ENCODE data around the gene TPRG1L.
"Not testable (repeated sequence)": the region's sequence is repeated elsewhere in the genome, so short reads cannot be mapped to it uniquely, and the experiment has no call there.

Gene TPRG1L

GRCh38 chr1:3624200-3625136, at the start of gene TPRG1L:
TSS of gene TPRG1L (plus strand) at chr1:3625015. CDS start at chr1:3625073, 58 bp downstream.
- peak; percentile 94 for DNase-seq

- DNase-seq, result not testable (repeated sequence)
Observed at GRCh38 chr1:3575515-3575914, 49.3 kb upstream of the TPRG1L start.

- DNase-seq, result no peak
Observed at GRCh38 chr1:3575993-3576392, 48.8 kb upstream of the TPRG1L start.

GRCh38 chr1:3577300-3577699, 47.5 kb upstream of the TPRG1L start:
- no peak for DNase-seq

GRCh38 chr1:3577711-3578432, 46.9 kb upstream of the TPRG1L start:
- no peak for DNase-seq

DNA sequence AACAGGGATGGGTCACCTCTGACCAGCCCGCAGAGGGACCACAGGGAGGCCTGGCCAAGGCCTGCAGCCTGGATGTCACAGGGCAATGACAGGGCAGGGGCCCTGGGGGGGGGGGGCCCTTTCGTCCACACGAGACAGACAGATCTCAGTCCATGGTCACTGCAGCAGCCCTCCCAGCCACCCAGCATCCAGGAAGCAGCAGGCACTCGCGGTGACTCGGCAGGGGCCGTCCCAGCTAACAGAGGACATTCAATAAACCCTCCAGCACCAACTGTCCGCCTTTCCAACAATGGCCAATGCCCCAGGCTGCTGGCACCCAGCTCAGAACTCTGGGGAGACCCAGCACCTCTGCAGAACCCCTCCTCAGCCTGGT, 46.4 kb upstream of the TPRG1L start:
- DNase-seq, result no peak

- DNase-seq, result no peak
Observed at GRCh38 chr1:3578906-3579305, 45.9 kb upstream of the TPRG1L start.

GRCh38 chr1:3579626-3580025, 45.2 kb upstream of the TPRG1L start:
- DNase-seq, result no peak

GRCh38 chr1:3580231-3580630, 44.6 kb upstream of the TPRG1L start:
- no peak for DNase-seq

DNA sequence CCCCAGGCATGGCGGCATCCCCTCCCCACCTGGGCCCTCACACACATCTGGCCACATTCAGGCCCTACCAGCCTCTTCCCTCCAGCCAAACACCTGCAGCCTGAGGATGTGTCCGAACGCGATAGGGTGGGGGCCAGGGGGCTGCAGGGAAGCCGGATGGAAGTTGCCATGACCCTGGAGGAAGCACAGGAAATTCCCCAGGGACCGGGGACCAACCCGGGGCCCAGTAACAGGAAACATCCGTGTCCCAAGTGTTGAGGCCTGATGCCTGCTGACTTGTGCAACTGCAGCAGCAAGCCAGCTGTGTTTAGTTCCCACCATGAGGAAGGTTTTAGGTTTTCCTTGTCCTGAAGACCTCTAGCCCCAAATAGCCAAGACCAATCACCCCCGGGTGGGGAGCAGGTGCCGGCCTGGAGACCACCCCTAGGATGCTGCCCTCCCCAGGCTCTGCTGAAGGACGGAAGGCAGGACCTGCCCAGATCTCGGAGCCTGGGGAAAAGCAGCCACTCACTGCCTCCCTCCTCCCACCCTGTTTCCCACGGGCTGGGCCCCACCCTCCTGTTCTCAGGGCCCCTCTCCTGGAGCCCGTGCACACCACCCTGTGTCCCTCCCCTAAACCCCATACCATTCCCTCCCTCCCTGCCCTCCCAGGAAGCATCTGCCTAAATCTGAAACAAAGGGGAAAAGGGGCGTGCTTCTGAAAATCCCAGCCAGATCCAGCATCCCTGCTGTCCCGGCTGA, 43.3 kb upstream of the TPRG1L start:
- DNase-seq, result no peak

- DNase-seq, result not testable (repeated sequence)
Observed at GRCh38 chr1:3583751-3584150, 41.1 kb upstream of the TPRG1L start.

GRCh38 chr1:3584915-3585314, 39.9 kb upstream of the TPRG1L start:
- no peak for DNase-seq

DNA sequence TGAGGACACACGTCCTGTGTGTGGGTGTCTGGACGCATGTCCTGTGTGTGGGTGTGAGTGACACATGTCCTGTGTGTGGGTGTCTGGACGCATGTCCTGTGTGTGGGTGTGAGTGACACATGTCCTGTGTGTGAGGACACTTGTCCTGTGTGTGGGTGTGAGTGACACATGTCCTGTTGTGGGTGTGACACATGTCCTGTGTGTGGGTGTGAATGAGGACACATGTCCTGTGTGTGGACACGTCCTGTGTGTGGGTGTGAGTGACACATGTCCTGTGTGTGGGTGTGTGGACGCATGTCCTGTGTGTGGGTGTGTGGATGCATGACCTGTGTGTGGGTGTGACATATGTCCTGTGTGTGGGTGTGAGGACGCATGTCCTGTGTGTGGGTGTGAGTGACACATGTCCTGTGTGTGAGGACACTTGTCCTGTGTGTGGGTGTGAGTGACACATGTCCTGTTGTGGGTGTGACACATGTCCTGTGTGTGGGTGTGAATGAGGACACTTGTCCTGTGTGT, 39.4 kb upstream of the TPRG1L start:
- not testable (repeated sequence) for DNase-seq

DNA sequence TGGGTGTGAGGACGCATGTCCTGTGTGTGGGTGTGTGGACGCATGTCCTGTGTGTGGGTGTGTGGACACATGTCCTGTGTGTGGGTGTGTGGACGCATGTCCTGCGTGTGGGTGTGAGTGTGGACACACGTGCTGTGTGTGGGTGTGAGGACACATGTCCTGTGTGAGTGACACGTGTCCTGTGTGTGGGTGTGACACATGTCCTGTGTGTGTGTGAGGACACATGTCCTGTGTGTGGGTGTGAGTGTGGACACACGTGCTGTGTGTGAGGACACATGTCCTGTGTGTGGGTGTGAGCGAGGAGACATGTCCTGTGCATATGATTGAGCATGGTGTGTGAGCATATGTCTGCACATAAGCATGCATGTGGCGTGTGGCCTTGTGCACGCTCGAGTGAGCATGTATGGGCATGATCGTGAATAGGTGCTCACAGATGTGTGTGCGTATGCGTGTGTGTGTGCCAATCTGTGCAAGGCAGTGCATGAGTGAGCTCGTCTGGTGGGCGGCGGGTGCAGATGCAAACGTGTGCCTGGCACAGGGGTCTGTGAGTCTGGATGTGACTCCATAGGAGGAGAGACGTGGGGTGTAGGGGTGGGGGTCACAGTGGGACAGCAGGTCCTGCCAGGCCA, 38.8 kb upstream of the TPRG1L start:
- no peak for DNase-seq

GRCh38 chr1:3586986-3587759, 37.6 kb upstream of the TPRG1L start:
- peak; percentile 15 for DNase-seq

DNA sequence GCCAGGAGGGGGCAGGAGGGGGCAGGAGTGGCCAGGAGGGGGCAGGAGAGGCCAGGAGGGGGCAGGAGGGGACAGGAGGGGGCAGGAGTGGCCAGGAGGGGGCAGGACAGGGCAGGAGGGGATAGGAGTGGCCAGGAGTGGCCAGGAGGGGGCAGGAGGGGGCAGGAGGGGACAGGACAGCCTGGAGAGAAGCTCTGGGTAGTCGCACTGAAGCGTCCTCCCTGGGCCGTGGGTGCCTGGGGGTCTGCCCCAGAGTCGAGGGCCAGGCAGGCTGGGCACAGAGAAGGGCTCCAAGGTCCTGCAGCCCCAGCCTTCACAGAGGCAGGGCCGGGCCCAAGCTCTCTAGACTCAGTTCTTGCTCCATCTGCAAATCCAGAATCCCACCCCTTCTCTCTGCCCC, 36.4 kb upstream of the TPRG1L start:
- DNase-seq, result no peak

DNA sequence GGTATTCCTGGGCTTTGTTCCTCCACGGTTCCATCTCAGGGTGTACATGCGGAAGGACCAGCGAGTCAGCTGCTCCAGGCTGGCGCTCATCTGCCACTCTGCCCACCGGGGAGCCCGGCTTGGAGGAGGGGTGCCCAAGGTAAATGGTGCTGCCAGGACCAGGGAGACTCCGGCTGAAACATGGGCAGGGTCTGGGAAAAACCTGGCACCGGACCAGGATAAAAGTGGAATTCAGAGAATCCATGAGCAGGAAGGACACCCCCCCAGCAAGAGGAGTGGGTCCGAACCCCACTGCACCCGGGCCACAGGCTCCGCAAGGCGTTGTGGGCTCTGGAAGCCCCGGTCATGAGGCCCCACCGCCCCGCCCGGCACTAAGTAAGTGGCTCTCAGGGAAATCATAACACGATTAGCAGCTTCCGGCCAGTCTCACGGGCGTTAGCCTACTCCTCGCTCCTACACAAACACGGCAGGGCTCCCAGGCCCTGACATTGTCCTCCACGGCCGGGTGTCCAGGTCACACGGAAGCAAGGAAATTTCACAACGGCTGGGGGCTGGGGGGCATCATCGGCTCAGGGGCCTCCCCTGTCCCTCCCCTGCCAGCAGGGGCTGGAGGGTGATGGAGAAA, 34.6 kb upstream of the TPRG1L start:
- DNase-seq, result no peak

- no peak for DNase-seq
Observed at GRCh38 chr1:3590951-3591865, 33.6 kb upstream of the TPRG1L start.

GRCh38 chr1:3593334-3593733, 31.5 kb upstream of the TPRG1L start:
- no peak for DNase-seq

DNA sequence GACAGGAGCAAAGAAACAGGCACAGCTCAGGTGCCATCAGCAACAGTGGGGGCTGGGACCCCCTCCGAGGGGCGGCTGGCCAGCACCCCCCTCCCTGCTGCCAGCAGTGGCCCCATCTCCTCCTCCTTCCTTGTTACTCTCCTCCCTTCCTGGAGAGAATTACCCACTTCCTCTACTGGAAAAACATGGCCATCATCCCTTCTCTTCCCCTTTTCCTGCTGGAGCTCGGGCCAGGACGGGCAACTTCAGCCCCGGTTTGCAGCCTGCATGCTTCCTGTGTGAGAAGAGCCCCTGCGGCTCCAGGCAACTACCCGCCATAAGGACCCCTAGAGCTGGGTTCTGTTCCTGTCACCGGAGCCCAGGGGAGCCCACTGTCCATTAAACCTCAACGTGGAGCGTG, 31.1 kb upstream of the TPRG1L start:
- no peak for DNase-seq

Measured in fibroblast of skin of right biceps (primary cell).